ENCODE data around the gene HSPB1. TPM values are rescaled to one million over a fixed set of nuclear protein-coding genes. Genes with fewer than 3 reads are reported as not detected.
"Not testable (repeated sequence)": the region's sequence is repeated elsewhere in the genome, so short reads cannot be mapped to it uniquely, and the experiment has no call there.

Gene HSPB1
- total RNA-seq, 4 donors from 2014 or later = 59.0 to 139 (median 88.3) TPM

DNA sequence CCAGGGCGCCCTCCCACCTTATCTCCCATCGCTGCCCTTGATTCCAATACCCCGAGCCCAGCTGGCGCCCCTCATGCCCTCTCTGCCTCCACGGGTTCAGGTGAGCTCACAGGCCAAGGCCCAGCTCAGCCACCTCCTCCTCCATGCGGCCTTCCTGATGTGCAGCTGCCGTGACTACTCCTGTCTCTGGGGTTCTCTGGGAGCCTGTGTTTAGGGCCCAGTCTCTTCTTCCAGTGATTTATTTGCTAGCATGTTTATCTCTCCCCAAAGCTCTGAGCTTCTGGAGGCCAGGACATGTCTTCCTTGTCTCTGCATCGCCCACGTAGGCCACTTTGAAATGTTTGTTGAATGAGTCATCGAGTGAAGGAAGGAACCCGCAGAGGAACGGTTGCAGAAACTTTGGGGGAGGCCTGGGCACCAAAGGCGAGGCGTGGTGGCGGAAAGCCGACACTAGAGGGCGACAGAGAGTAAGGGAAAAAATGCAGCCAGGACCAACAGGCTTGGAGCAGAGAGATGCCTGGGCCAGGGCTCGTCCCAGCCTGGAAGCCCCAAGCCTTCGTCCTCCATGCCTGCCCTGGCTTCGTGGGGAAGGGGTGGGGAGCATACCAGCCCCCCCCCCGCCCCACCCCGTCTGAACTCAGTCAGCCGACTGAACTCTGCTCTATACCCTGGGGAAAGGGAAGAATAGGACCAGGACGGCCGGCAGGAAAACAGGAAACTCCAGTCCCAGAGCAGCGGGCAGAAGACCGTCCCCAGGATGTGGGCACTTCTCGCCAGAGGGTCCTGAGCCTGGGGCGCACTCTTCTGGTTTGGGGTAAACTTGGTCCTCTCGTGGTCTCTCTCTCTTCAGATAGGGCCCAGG lies 10.9 kb upstream of the HSPB1 start:
- H3K27ac ChIP-seq = peak overlapping the region; percentile 62 to 84 (median 78)
- H3K27me3 ChIP-seq = no peaks in the 10 kb centered on the region
- peak overlapping the region in 3 of 4 donors; percentile 2 to 39 (median 39) for H3K4me3 ChIP-seq
- no peaks in the 10 kb centered on the region for H3K36me3 ChIP-seq
- peak; percentile 78 to 95 (median 91) for DNase-seq
- no peaks in the 10 kb centered on the region for H3K9me3 ChIP-seq
- peaks cover 0 to 54% (median 12%) of the 10 kb centered on the region in 4 donors for H3K4me1 ChIP-seq
- TF ChIP-seq, protein P1, sequence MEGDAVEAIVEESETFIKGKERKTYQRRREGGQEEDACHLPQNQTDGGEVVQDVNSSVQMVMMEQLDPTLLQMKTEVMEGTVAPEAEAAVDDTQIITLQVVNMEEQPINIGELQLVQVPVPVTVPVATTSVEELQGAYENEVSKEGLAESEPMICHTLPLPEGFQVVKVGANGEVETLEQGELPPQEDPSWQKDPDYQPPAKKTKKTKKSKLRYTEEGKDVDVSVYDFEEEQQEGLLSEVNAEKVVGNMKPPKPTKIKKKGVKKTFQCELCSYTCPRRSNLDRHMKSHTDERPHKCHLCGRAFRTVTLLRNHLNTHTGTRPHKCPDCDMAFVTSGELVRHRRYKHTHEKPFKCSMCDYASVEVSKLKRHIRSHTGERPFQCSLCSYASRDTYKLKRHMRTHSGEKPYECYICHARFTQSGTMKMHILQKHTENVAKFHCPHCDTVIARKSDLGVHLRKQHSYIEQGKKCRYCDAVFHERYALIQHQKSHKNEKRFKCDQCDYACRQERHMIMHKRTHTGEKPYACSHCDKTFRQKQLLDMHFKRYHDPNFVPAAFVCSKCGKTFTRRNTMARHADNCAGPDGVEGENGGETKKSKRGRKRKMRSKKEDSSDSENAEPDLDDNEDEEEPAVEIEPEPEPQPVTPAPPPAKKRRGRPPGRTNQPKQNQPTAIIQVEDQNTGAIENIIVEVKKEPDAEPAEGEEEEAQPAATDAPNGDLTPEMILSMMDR (IDR thresholded peaks at IDR 0.05) = peak; percentile 95 to 98 (median 98)
- TF ChIP-seq POLR2A (IDR thresholded peaks at IDR 0.05) = peak in 1 of 2 donors; percentile 13

DNA sequence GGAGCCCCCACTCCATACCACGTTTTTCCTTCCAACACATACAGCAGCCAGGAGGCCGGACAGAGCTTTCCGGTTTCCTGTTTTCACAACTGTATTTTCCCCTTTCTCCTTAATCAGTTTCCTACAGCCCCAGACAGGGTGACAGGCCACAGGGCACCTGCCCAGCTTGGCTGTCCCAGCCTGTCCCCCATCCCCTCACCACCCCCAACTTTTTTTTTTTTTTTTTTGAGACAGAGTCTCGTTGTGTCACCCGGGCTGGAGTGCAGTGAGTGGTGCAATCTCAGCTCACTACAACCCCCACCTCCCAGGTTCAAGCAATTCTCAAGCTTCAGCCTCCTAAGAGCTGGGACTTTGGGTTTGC lies 10.3 kb upstream of the HSPB1 start:
- no peaks in the 10 kb centered on the region for H3K9me3 ChIP-seq
- no peaks in the 10 kb centered on the region for H3K27me3 ChIP-seq
- peak overlapping the region in 3 of 4 donors; percentile 2 to 39 (median 39) for H3K4me3 ChIP-seq
- peak overlapping the region; percentile 62 to 84 (median 78) for H3K27ac ChIP-seq
- H3K36me3 ChIP-seq = no peaks in the 10 kb centered on the region
- TF ChIP-seq, protein P1 (IDR thresholded peaks at IDR 0.05) = no peak
- no peak for TF ChIP-seq POLR2A (IDR thresholded peaks at IDR 0.05)
- DNase-seq = no peak
- peaks cover 0 to 60% (median 12%) of the 10 kb centered on the region in 4 donors for H3K4me1 ChIP-seq

DNA sequence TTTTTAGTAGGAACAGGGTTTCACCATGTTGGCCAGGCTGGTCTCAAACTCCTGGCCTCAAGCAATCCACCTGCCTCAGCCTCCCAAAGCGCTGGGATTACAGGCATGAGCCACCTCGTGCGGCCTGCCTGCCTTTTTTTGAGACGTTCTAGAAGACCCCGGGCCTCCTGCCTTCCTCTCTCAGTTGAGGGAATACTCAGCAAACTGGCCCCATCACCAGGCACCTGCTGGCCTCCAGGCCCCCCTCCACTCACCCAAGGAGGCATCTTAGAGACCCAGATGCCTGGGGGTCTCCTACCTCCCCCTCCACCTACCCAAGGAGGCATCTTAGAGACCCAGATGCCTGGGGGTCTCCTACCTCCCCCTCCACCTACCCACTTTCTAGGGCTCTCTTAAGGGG lies 9.6 kb upstream of the HSPB1 start:
- H3K27me3 ChIP-seq, DNase-seq, H3K36me3 ChIP-seq, H3K9me3 ChIP-seq, H3K4me3 ChIP-seq: not testable (repeated sequence)
- H3K27ac ChIP-seq = peak overlapping the region; percentile 62 to 88 (median 84)
- peaks cover 0 to 67% (median 12%) of the 10 kb centered on the region in 4 donors for H3K4me1 ChIP-seq

DNA sequence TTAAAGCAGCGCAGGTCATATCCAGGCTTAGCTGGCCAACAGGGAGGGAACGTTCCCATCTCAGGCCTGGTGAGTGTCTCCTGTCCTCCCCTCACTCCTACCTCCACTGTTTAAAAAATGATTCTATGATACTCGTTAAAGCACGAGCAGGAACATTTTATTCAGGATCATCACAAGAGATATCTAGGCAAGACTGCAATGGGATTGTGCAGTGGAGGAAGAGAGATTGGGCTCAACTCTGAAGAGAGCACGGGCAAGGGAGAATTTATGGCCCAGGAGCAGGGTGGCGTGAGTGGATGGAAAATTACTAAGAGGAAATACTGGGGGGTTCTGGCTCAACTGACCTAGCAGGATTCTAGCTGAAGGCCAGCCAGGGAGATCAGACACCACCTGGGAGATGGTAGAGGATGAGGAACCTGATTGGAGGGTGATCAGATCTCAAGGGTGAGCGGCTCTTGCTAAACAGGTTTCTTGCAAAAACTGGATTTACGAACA lies 9.0 kb upstream of the HSPB1 start:
- no peaks in the 10 kb centered on the region for H3K36me3 ChIP-seq
- no peak for DNase-seq
- no peak overlapping the region for H3K4me3 ChIP-seq
- no peaks in the 10 kb centered on the region for H3K27me3 ChIP-seq
- H3K9me3 ChIP-seq = no peaks in the 10 kb centered on the region
- peak overlapping the region; percentile 65 to 88 (median 84) for H3K27ac ChIP-seq
- peaks cover 0 to 67% (median 12%) of the 10 kb centered on the region in 4 donors for H3K4me1 ChIP-seq
- no peak for TF ChIP-seq POLR2A (IDR thresholded peaks at IDR 0.05)
- TF ChIP-seq, protein P1 (IDR thresholded peaks at IDR 0.05) = no peak

DNA sequence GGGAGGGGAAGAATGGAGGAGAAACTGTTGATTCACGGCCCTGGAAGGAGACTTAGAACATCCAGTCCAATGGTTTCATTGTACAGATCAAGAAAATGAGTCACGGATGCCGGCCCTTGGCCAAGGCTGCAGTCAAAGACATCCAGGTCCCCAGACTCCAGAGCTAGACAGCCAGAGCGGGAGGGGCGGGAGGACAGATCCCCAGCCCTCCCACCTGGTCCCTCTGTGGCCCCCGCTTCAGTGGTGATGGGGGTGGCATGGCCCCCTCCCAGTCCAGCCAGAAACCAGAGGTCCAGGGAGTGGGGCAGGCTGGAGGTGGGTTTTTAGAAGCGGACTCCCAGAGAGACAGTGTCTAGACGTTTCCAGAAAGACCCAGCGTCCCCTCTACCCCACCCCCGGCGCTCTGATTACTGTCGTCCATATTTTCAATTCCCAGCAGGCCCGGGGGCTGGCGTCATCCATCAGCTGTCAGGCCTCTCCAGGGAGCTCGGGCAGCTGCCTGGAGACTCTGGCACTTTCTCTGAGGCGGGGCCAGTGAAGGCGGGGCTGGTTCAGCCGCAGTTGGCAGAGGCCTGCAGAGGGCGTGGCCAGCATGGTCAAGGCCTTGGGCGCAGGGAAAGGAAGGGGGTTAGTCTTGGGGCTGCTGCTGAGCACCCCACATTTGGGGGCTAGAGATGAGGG lies 8.0 kb upstream of the HSPB1 start:
- no peaks in the 10 kb centered on the region for H3K36me3 ChIP-seq
- no peaks in the 10 kb centered on the region for H3K9me3 ChIP-seq
- H3K4me3 ChIP-seq = peak overlapping the region in 2 of 4 donors; percentile 18 to 35
- H3K27ac ChIP-seq = peak overlapping the region; percentile 65 to 88 (median 84)
- H3K4me1 ChIP-seq = peaks cover 0 to 67% (median 12%) of the 10 kb centered on the region in 4 donors
- no peaks in the 10 kb centered on the region for H3K27me3 ChIP-seq
- peak; percentile 66 to 96 (median 95) for DNase-seq
- TF ChIP-seq, protein P1 (IDR thresholded peaks at IDR 0.05) = no peak
- TF ChIP-seq POLR2A (IDR thresholded peaks at IDR 0.05) = peak in 1 of 2 donors; percentile 48
